Umbilical cord (tissue), 2 donors: ENCODE results near the gene HAUS3. TPM values are rescaled to one million over a fixed set of nuclear protein-coding genes. Genes with fewer than 3 reads are reported as not detected.

Source experiments
- DNase-seq: peaks from one replicate; pipeline ENCODE4 v3.0.0-alpha.2; 2015; ENCODE audit warnings: low spot score
- total RNA-seq: library from RNA; depleted of rRNA; stranded (reverse); fragments of >200 nt; gene quantifications from one replicate; pipeline ENCODE4 v1.2.3, GENCODE V29; 2014; ENCODE audit warnings: low replicate concordance; ENCODE audit not compliant: insufficient read depth

The HAUS3 gene
- total RNA-seq: 17.1 TPM

- DNase-seq: peak; percentile 99
Measured at GRCh38 chr4:2241410-2242353, at the start of gene HAUS3, which contains the start of gene POLN. Gene HAUS3, minus strand, starts transcription at chr4:2242121. Its CDS starts 1,175 bp downstream, at chr4:2240946. Gene POLN, minus strand, starts transcription at chr4:2242121. Its CDS starts 12,890 bp downstream, at chr4:2229231.

- DNase-seq: no peak
Measured at GRCh38 chr4:2290974-2291704, 49.2 kb upstream of the HAUS3 start.

GRCh38 chr4:2290488-2290887 lies 48.6 kb upstream of the HAUS3 start:
- DNase-seq: no peak

GRCh38 chr4:2289955-2290333 lies 48.0 kb upstream of the HAUS3 start:
- DNase-seq: no peak

GRCh38 chr4:2289311-2289954 lies 47.5 kb upstream of the HAUS3 start:
- no peak for DNase-seq

GRCh38 chr4:2288051-2288541 lies 46.2 kb upstream of the HAUS3 start:
- no peak for DNase-seq

- no peak for DNase-seq
Measured at GRCh38 chr4:2287594-2287915, 45.6 kb upstream of the HAUS3 start.

- DNase-seq: peak; percentile 84
Measured at GRCh38 chr4:2286904-2287593, 45.1 kb upstream of the HAUS3 start.

GRCh38 chr4:2285613-2286381 lies 43.9 kb upstream of the HAUS3 start:
- no peak for DNase-seq

- no peak for DNase-seq
Measured at GRCh38 chr4:2284934-2285612, 43.2 kb upstream of the HAUS3 start.

- no peak for DNase-seq
Measured at GRCh38 chr4:2284161-2284933, 42.4 kb upstream of the HAUS3 start.

GRCh38 chr4:2283199-2283711 lies 41.3 kb upstream of the HAUS3 start:
- no peak for DNase-seq

GRCh38 chr4:2281575-2282343 lies 39.8 kb upstream of the HAUS3 start:
- no peak for DNase-seq

GRCh38 chr4:2280531-2281300 lies 38.8 kb upstream of the HAUS3 start:
- DNase-seq: no peak

GRCh38 chr4:2277956-2278355 lies 36.0 kb upstream of the HAUS3 start:
- no peak for DNase-seq

- DNase-seq: no peak
Measured at GRCh38 chr4:2276581-2277325, 34.8 kb upstream of the HAUS3 start.
